GM19455 (cell line): ENCODE results near the gene CGB2.
"Not testable (repeated sequence)": the region's sequence is repeated elsewhere in the genome, so short reads cannot be mapped to it uniquely, and the experiment has no call there.

ENCODE experiments used
- ATAC-seq: cut with Tn5 transposase; IDR thresholded peaks from one replicate; pipeline ENCODE4 v1.9.1; 2021; ENCODE audit not compliant: unreplicated experiment

CGB2 gene

DNA sequence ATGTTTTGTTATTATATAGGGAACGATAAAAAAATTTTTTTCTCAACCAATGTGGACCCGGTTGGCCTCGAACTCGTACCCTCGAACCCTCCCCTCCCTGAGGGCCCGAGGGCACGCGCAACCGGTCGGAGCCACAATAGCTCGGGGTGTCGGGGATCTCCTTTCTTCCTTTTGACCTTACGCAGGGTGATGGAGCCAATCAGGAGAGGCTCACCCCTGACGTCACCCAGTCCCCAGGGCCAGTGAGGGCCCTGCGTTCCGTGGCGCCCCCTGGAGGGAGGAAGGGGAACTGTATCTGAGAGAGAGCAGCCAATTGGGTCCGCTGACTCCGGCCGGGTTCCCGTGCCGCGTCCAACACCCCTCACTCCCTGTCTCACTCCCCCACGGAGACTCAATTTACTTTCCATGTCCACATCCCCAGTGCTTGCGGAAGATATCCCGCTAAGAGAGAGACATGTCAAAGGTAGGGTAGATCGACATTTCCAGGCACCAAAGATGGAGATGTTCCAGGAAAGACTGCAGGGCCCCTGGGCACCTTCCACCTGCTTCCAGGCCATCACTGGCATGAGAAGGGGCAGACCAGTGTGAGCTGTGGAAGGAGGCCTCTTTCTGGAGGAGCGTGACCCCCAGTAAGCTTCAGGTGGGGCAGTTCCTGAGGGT lies at the start of gene CGB2:
Gene CGB2, plus strand, starts transcription at position 249 of the 660 bp plus-strand sequence. Its CDS starts 206 bp downstream, at position 455.
- not testable (repeated sequence) for ATAC-seq

GRCh38 chr19:48982280-48982679 lies 49.4 kb upstream of the CGB2 start:
- no peak for ATAC-seq

DNA sequence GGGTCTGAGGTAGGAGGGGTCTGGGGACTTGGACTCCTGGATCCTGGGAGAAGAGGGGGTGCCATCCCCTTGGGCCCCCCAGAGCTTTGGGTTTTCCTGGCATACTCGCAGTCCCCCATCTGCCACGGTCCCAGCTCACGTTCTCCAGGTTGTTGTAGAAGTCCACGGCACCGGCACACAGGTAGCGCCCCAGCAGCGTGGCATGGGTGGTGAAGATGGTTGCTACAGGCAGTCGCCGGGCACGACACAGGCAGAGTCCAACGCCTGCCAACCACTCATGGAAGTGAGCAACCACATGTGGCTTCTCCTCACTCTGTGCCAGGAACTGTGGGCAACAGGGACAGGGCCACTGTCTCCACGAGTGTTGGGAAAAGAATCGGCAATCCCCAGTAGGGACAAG lies 46.0 kb upstream of the CGB2 start:
- ATAC-seq: no peak

- no peak for ATAC-seq
Measured at GRCh38 chr19:48986211-48986610, 45.5 kb upstream of the CGB2 start.

GRCh38 chr19:48987323-48987722 lies 44.4 kb upstream of the CGB2 start:
- ATAC-seq: no peak

GRCh38 chr19:48988286-48988685 lies 43.4 kb upstream of the CGB2 start:
- no peak for ATAC-seq

- no peak for ATAC-seq
Measured at GRCh38 chr19:48988860-48989259, 42.8 kb upstream of the CGB2 start.

DNA sequence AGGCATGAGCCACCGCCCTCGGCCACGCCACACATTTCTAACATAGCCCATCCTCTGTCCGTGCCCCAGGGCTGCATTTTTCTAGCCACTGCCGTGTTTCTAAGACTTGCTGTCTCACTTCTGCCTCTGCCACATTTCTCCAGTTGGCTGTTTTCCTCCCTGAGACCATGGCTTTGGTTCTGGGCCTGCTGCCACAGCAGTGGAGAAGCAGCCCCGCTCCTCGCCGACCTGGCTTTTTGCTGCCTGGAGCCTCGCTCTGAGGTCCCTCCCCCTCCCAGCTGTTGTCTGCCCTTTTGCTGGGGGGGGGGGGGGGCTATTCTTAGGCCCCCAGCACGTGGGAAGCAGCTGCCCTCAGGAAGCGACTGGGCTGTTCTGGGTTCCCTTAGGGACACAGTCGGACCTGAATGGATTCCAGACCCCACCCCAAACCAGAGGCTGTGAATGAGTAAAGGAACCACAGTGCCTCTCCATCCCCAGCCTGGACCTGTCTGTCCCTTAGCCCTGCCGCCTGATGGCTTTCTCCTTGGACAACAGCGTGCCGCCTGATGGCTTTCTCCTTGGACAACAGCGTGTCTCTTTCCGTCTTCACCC lies 41.9 kb upstream of the CGB2 start:
- no peak for ATAC-seq

GRCh38 chr19:48990400-48990799 lies 41.3 kb upstream of the CGB2 start:
- no peak for ATAC-seq

DNA sequence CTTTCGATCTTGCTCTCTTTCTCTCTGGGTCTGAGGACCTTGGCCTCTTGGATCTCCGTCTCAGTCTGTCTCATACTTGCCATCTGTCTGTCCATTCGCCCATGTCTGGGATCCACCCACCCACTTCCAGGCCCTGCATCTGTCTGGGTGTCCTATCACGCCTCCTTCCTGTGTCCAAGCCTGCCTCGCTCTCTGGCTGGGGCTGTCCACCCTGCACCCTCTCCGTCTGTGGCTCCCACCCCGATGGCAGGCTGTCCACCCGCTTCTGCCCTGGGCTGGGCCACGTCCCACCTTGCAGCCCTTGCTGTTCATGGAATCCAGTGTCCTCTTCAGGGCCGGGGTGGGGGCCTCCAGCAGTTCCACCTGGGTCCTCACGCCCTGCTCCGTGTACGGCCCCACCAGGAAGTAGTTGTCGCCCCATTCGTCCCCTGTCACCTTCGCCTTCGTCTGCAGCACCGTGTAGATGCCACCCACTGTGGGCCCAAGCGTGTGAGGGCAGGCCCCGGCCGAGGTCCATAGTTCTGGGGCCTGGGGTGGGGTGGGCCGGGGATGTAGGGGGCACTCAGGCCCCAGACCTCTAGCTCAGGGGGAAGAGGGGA lies 40.6 kb upstream of the CGB2 start:
- ATAC-seq: no peak

DNA sequence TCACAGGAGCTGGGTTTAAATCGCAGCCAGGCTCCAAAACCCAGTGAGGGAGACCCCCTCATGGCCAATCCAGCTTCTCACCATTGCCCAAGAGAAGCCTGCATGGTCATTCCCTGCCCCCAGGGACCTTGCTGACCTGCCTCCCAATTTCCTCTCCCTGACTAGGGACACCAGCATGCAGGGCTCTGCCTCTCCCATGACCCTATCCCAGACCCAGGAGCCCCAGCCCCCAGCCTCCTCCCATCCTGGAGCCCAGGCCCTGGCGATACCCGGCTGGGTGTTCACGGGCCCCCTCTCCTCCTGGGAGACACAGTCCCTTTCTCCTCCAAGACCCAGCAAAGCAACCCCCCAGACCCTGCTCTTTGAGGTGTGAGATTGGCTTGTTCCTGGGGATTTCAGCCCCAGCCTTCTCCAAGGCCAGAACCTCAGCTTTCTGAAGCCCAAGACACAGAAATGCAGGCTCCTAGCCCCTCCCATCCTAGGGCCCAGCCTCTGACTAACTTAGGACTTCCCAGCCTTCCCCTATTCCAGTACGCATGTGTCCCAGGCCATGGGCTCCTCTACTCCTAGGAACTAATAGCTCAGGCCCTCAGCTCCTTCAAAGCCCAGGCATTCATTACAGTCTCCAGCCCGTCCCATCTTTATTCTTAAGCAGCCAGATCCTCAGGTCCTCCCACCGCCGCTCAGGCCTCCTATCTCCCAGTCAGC lies 39.7 kb upstream of the CGB2 start:
- ATAC-seq: no peak

GRCh38 chr19:48992581-48993174 lies 39.0 kb upstream of the CGB2 start:
- ATAC-seq: no peak

DNA sequence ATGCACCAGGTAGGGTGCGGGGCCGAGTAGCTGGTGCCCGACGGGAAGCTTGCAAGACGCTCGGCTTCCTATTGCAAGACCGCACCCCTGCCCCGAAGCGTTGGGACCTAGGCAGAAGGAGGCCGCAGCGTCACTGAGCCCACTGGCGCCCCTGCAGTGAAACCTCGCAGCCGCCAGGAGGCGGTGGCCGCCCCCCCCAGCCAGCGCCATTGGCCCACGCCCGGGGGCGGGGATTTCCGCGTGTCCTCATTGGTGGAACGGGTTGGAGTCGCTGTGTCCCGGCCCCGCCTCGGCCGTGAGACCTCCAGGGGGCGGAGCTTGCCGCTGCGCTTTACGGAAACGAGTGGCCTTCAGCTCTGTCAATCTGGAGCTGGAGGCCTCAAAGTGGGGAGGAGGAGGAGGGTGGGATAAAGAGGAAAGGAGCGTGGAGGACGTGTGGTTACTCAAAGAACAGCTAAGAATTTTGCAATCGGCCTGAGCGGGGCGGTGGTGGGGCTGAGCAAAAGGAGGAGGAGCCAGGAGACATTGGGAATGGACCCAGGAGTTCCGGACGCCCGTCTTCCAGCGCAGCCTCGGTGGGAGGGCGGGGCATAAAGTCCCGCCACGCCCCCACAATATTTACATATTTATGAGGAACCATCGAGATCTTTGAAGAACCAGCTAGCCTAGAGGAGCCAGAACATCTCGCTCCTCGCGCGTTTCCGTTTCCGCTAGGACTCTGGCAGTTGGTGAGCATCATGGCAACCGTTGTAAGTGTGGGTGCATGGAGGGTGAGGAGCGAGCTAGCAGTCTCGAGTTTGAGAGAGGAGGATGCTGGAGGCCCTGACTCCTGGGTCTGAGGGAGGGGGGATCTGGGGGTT lies 38.3 kb upstream of the CGB2 start, which contains the start of the genes GYS1 and RUVBL2:
Gene GYS1, minus strand, starts transcription at position 135 of the 860 bp plus-strand sequence. CDS start 197 bp downstream, outside the sequence.
Gene RUVBL2, plus strand, starts transcription at position 713 of the 860 bp plus-strand sequence. Its CDS starts 25 bp downstream, at position 738.
- peak; percentile 82 for ATAC-seq

GRCh38 chr19:48994035-48994386 lies 37.7 kb upstream of the CGB2 start:
- ATAC-seq: no peak

- ATAC-seq: no peak
Measured at GRCh38 chr19:48997972-48998371, 33.7 kb upstream of the CGB2 start.

DNA sequence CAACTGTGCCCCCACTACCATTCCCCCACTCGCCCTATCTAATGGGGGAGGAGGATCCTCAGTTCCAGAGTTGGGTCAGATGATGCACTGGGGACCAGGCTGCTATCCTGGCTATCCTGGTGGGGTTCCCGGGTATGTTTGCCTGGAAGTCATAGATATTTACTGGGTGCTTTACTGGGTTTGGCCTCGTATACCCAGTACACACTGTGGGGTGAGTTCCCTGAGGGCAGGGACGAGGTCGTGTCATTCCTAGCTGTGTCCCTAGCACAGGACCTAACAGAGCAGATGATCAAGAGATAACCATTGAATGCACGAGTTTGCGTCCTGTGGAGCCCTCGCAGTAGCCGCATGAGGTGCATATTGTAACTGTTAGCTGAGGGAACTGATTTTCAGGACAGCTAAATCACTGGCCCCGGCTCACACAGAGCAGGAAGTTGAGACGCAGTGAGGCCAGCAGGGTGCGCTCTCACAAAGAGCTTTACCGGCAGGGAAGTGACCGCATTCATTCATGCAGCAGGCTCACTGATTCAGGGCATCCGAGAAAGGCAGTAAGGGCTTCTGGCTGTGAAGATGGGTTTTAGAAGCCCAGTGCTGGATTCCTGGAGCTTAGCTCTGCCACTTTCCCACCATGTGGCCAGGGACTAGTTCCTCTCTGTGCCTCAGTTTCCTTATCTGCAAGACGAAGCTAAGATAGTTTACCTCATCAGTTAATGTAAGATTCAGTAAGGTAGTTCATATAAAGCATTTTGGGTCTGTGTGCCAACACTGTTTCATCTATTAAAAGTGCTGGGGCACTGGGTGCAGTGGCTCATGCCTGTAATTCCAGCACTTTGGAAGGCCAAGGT lies 32.0 kb upstream of the CGB2 start:
- ATAC-seq: no peak

DNA sequence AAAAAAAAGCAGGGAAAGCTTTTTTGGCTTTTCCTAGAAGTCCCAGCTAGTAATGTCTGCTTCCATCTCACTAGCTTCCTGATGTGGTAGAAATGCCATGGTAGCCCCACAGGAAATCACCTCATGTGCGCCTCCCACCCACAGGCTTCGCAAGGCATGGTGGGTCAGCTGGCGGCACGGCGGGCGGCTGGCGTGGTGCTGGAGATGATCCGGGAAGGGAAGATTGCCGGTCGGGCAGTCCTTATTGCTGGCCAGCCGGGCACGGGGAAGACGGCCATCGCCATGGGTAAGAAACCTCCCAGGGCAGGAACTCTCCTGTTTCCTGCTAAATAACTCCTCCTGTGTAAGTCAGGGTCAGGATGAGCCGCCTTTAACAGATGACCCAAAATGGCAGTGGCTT lies 27.6 kb upstream of the CGB2 start:
- no peak for ATAC-seq

- no peak for ATAC-seq
Measured at GRCh38 chr19:49004964-49005614, 26.6 kb upstream of the CGB2 start.

- no peak for ATAC-seq
Measured at GRCh38 chr19:49006905-49007304, 24.8 kb upstream of the CGB2 start.
